LoVo (cell line): ENCODE measurements around the gene KLKB1.
"Not testable (repeated sequence)": the region's sequence is repeated elsewhere in the genome, so short reads cannot be mapped to it uniquely, and the experiment has no call there.

Source experiments
- DNase-seq: peaks from one replicate; pipeline ENCODE4 v3.0.0-alpha.2; 2016; ENCODE audit warnings: low spot score

The KLKB1 gene

GRCh38 chr4:186227744-186228513 is 622 bp downstream of the KLKB1 start:
- DNase-seq: no peak

GRCh38 chr4:186228514-186228894 is 1.2 kb downstream of the KLKB1 start:
- DNase-seq: no peak

GRCh38 chr4:186234367-186234766 is 7.1 kb downstream of the KLKB1 start:
- DNase-seq: no peak

GRCh38 chr4:186236126-186236525 is 8.8 kb downstream of the KLKB1 start:
- no peak for DNase-seq

GRCh38 chr4:186240452-186240847 is 13.1 kb downstream of the KLKB1 start:
- DNase-seq: no peak

- DNase-seq: no peak
Observed at GRCh38 chr4:186240848-186241491, 13.7 kb downstream of the KLKB1 start.

GRCh38 chr4:186241616-186242015 is 14.3 kb downstream of the KLKB1 start:
- DNase-seq: no peak

- DNase-seq: not testable (repeated sequence)
Observed at GRCh38 chr4:186242031-186242430, 14.7 kb downstream of the KLKB1 start.

GRCh38 chr4:186243331-186243730 is 16.0 kb downstream of the KLKB1 start:
- DNase-seq: no peak

- no peak for DNase-seq
Observed at GRCh38 chr4:186244835-186245234, 17.5 kb downstream of the KLKB1 start.

GRCh38 chr4:186247062-186247752 is 19.9 kb downstream of the KLKB1 start:
- not testable (repeated sequence) for DNase-seq

- DNase-seq: no peak
Observed at GRCh38 chr4:186248643-186249042, 21.3 kb downstream of the KLKB1 start.

GRCh38 chr4:186249785-186250754 is 22.8 kb downstream of the KLKB1 start:
- no peak for DNase-seq

- DNase-seq: no peak
Observed at GRCh38 chr4:186250760-186251159, 23.5 kb downstream of the KLKB1 start.

- no peak for DNase-seq
Observed at GRCh38 chr4:186255122-186255521, 27.8 kb downstream of the KLKB1 start.

- DNase-seq: no peak
Observed at GRCh38 chr4:186258216-186258811, 31.0 kb downstream of the KLKB1 start.

- DNase-seq: no peak
Observed at GRCh38 chr4:186260117-186260503, 32.8 kb downstream of the KLKB1 start.

GRCh38 chr4:186260504-186261448 is 33.5 kb downstream of the KLKB1 start:
- no peak for DNase-seq

GRCh38 chr4:186264660-186265059 is 37.4 kb downstream of the KLKB1 start:
- DNase-seq: no peak

- DNase-seq: not testable (repeated sequence)
Observed at GRCh38 chr4:186265250-186265649, 37.9 kb downstream of the KLKB1 start.
